IMR-90 (cell line): Measurements from ENCODE around the gene TBC1D22A. TPM values are rescaled to one million over a fixed set of nuclear protein-coding genes. Genes with fewer than 3 reads are reported as not detected.

Experiments
- ATAC-seq: fragments of 200-7000 bp; cut with Tn5 transposase; 2 replicates; pipeline ENCODE4 v1.9.1; 2020; ENCODE audit warnings: low read depth, mild to moderate bottlenecking, moderate library complexity
- BruUV-seq: library from RNA; stranded (reverse); fragments of 400-500 nt; replicated peaks from 2 replicates; lab custom pipeline; 2021; lab: Mats Ljungman, UMichigan
- CTCF ChIA-PET: fragments of 300-600 bp; formaldehyde crosslinking; extraction: SDS; loops from one replicate; lab custom pipeline; 2021; ENCODE audit warnings: antibody characterized with exemption; lab: Yijun Ruan, JAX
- POLR2A ChIA-PET: fragments of 300-600 bp; sonication (Branson Sonifier 250); formaldehyde crosslinking; loops from one replicate; lab custom pipeline; 2022; ENCODE audit warnings: antibody characterized with exemption; ENCODE audit not compliant: unreplicated experiment; lab: Charles Lee
- DNase-seq: peaks from one replicate; pipeline ENCODE4 v3.0.0; 2013
- H2AFZ ChIP-seq: replicated peaks from 2 replicates; pipeline ENCODE3; 2013; ENCODE audit warnings: low read length, mild to moderate bottlenecking; ENCODE audit not compliant: poor library complexity
- H2AK5ac ChIP-seq: 2 replicates; pipeline ENCODE4 v1.6.1; 2013; ENCODE audit warnings: low read depth, low read length, inconsistent platforms
- H2AK9ac ChIP-seq: replicated peaks from 2 replicates; pipeline ENCODE3; 2013; ENCODE audit warnings: mild to moderate bottlenecking, low read depth, low read length, moderate library complexity; ENCODE audit not compliant: poor library complexity
- H2BK120ac ChIP-seq: 2 replicates; pipeline ENCODE4 v1.6.1; 2013; ENCODE audit warnings: low read depth, low read length, inconsistent platforms
- H2BK15ac ChIP-seq: 3 replicates; pipeline ENCODE4 v1.6.1; 2013; ENCODE audit warnings: low read depth, low read length, inconsistent platforms
- H2BK20ac ChIP-seq: 2 replicates; pipeline ENCODE4 v1.6.1; 2013; ENCODE audit warnings: low read depth, mild to moderate bottlenecking, inconsistent platforms, low read length, moderate library complexity
- H2BK5ac ChIP-seq: 2 replicates; pipeline ENCODE4 v1.6.1; 2013; ENCODE audit warnings: mild to moderate bottlenecking, low read depth, low read length, inconsistent platforms; ENCODE audit not compliant: poor library complexity, severe bottlenecking
- H3K14ac ChIP-seq: replicated peaks from 2 replicates; pipeline ENCODE4 v1.6.1; 2013; ENCODE audit warnings: low read depth, low read length, inconsistent platforms
- H3K18ac ChIP-seq: 2 replicates; pipeline ENCODE4 v1.6.1; 2013; ENCODE audit warnings: low read depth, low read length, control low read depth
- H3K23ac ChIP-seq: 2 replicates; pipeline ENCODE4 v1.6.1; 2013; ENCODE audit warnings: low read depth, low read length, inconsistent platforms
- H3K27ac ChIP-seq: 2 replicates; pipeline ENCODE4 v1.5.1; 2013; ENCODE audit warnings: mild to moderate bottlenecking, control low read depth, low read length; ENCODE audit not compliant: insufficient read depth
- H3K27me3 ChIP-seq: 2 replicates; pipeline ENCODE4 v1.6.1; 2013; ENCODE audit warnings: low read length; ENCODE audit not compliant: control insufficient read depth, insufficient read depth
- H3K36me3 ChIP-seq: 2 replicates; pipeline ENCODE4 v1.6.1; 2013; ENCODE audit warnings: low read length, mixed read lengths; ENCODE audit not compliant: control insufficient read depth, insufficient read depth
- H3K4ac ChIP-seq: 2 replicates; pipeline ENCODE4 v1.6.1; 2013; ENCODE audit warnings: low read depth, low read length, inconsistent platforms
- H3K4me1 ChIP-seq: 2 replicates; pipeline ENCODE4 v1.6.1; 2013; ENCODE audit warnings: low read length, mixed read lengths; ENCODE audit not compliant: control insufficient read depth, insufficient read depth
- H3K4me2 ChIP-seq: 2 replicates; pipeline ENCODE4 v1.6.1; 2013; ENCODE audit warnings: low read depth, mild to moderate bottlenecking, control low read depth, low read length, moderate library complexity
- H3K4me3 ChIP-seq: 2 replicates; pipeline ENCODE4 v1.5.1; 2013; ENCODE audit warnings: low read depth, mild to moderate bottlenecking, control low read depth, low read length, moderate library complexity; ENCODE audit not compliant: insufficient read depth
- H3K56ac ChIP-seq: 2 replicates; pipeline ENCODE4 v1.6.1; 2013; ENCODE audit warnings: low read length, inconsistent platforms; ENCODE audit not compliant: insufficient read depth; ENCODE audit errors: extremely low read depth
- H3K79me1 ChIP-seq, 2 experiments: 2 replicates each; pipeline ENCODE4 v1.6.1; 2013; ENCODE audit warnings: low read length in 2 of 2, inconsistent platforms in 1 of 2, low read depth in 1 of 2
- H3K9ac ChIP-seq: 2 replicates; pipeline ENCODE4 v1.6.1; 2013; ENCODE audit warnings: low read depth, low read length, control low read depth
- H3K9me1 ChIP-seq: 2 replicates; pipeline ENCODE4 v1.6.1; 2013; ENCODE audit warnings: low read length, inconsistent platforms; ENCODE audit not compliant: insufficient read depth
- H3K9me3 ChIP-seq: 2 replicates; pipeline ENCODE4 v1.6.1; 2013; ENCODE audit warnings: low read length; ENCODE audit not compliant: control insufficient read depth, insufficient read depth
- H4K20me1 ChIP-seq: 2 replicates; pipeline ENCODE4 v1.6.1; 2013; ENCODE audit warnings: low read length, inconsistent platforms; ENCODE audit not compliant: insufficient read depth
- H4K5ac ChIP-seq: 2 replicates; pipeline ENCODE4 v1.6.1; 2013; ENCODE audit warnings: mild to moderate bottlenecking, low read depth, low read length, control low read depth
- H4K8ac ChIP-seq, 2 experiments: 2 replicates each; pipeline ENCODE4 v1.6.1; 2013; ENCODE audit warnings: low read depth in 2 of 2, low read length in 2 of 2, control low read depth in 1 of 2, inconsistent platforms in 1 of 2
- H4K91ac ChIP-seq: 2 replicates; pipeline ENCODE4 v1.6.1; 2013; ENCODE audit warnings: low read depth, low read length, inconsistent platforms; ENCODE audit not compliant: insufficient read depth
- BHLHE40 ChIP-seq: fragments of 150-350 bp; IDR thresholded peaks from 2 replicates; pipeline ENCODE4 v1.6.1; 2016; ENCODE audit warnings: mild to moderate bottlenecking, low read depth, low read length
- CEBPB ChIP-seq: IDR thresholded peaks from 2 replicates; pipeline ENCODE4 v1.6.1; 2012; ENCODE audit warnings: low read depth, low read length, improper control_type of control experiment
- CHD1 ChIP-seq: IDR thresholded peaks from 2 replicates; pipeline ENCODE4 v1.6.1; 2012; ENCODE audit warnings: low read depth, low read length, improper control_type of control experiment
- FOS ChIP-seq: fragments of 150-350 bp; IDR thresholded peaks from 2 replicates; pipeline ENCODE4 v1.6.1; 2016; ENCODE audit warnings: low read depth, low read length
- MAZ ChIP-seq: IDR thresholded peaks from 2 replicates; pipeline ENCODE4 v1.6.1; 2012; ENCODE audit warnings: low read depth, mild to moderate bottlenecking, low read length, improper control_type of control experiment, moderate library complexity, borderline replicate concordance
- MXI1 ChIP-seq: IDR thresholded peaks from 2 replicates; pipeline ENCODE4 v1.6.1; 2012; ENCODE audit warnings: low read depth, mild to moderate bottlenecking, low read length, moderate library complexity, borderline replicate concordance
- NFE2L2 ChIP-seq: fragments of 150-350 bp; IDR thresholded peaks from 2 replicates; pipeline ENCODE4 v1.6.1; 2016; ENCODE audit warnings: low read depth, mild to moderate bottlenecking, low read length
- RCOR1 ChIP-seq: IDR thresholded peaks from 2 replicates; pipeline ENCODE4 v1.6.1; 2012; ENCODE audit warnings: mild to moderate bottlenecking, low read length, improper control_type of control experiment; ENCODE audit not compliant: insufficient replicate concordance
- SMC3 ChIP-seq: fragments of 150-350 bp; IDR thresholded peaks from 2 replicates; pipeline ENCODE4 v1.6.1; 2016; ENCODE audit warnings: low read depth, mild to moderate bottlenecking, antibody characterized with exemption, low read length, moderate library complexity
- WGBS, 2 experiments: methylation state at CpG; one replicate each; pipeline versions ENCODE4 v1.1.5 to v1.1.7; 2013; ENCODE audit warnings: missing lambda C conversion rate in 2 of 2; ENCODE audit not compliant: insufficient read length in 1 of 2; ENCODE audit errors: extremely low coverage in 2 of 2; 5-methylcytosine and 5-hydroxymethylcytosine counted together
- dilution Hi-C: fragments of 300-500 bp; cut with HindIII; formaldehyde crosslinking; loops from one replicate; pipeline ENCODE4 v1.14.3; 2018; ENCODE audit warnings: low sequenced_read_pairs; ENCODE audit not compliant: unreplicated experiment
- in situ Hi-C: fragments of 300-500 bp; cut with MboI; formaldehyde crosslinking; loops from 3 replicates; pipeline ENCODE4 v1.14.3; 2019; ENCODE audit warnings: low sequenced_read_pairs, inconsistent platforms, mixed read lengths
- intact Hi-C: fragments of 100-400 bp; cut with micrococcal nuclease; formaldehyde crosslinking; loops from 2 replicates; pipeline ENCODE4 v1.10.0; 2022
- polyA plus RNA-seq, 3 experiments: library from polyadenylated mRNA; depleted of rRNA; stranded (reverse); fragments of >200 nt; gene quantifications; 2 replicates each; pipeline ENCODE4 v1.2.3, GENCODE V29; 2012; ENCODE audit warnings: low replicate concordance in 1 of 3
- total RNA-seq: library from RNA; depleted of rRNA; stranded (reverse); fragments of >200 nt; gene quantifications from 2 replicates; pipeline ENCODE4 v1.2.3, GENCODE V29; 2012
- TF ChIP-seq, protein P1 (sequence below): conservative IDR thresholded peaks from 2 replicates; pipeline ENCODE4 v1.5.1; 2012; ENCODE audit warnings: mild to moderate bottlenecking, low read depth, low read length, improper control_type of control experiment

The TBC1D22A gene
- total and polyA plus RNA-seq, 2 of the 4 experiments (the other 2 are of a cell fraction): 9.0 to 16.7 TPM

DNA sequence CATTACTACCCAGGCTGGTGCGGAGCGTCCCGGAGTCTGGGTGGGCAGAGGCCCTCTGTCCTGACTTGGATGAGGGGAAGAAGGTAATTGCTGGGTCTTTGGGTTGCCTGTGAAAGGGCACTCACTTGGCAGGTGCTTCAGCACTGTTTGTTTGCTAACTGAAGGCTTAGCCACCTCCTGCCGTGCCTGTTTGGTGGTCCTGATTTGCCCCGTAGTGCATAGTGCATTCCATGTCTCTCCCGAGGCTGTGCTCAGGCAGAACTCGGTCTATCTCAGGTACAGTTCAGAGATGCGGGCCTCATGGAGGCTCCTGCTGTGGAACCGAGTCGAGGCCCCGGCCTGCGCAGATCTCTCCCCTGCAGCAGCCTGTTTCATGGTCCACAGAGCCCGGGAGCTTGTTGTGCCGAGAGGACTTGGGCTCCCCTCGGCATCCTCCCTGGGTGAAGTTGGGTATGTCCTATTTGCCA, 146.2 kb downstream of the TBC1D22A start:
- Histone ChIP-seq H3K9me3 (no peaks in the 10 kb centered on the region), H3K56ac (no peak overlapping the region), H3K4ac (no peak overlapping the region), H2AFZ (no peak overlapping the region), H3K27ac (no peak overlapping the region), H3K23ac (no peak overlapping the region), H3K4me1 (peaks cover 2% of the 10 kb centered on the region; the same call in 1 of the 2 replicates), H3K9me1 (peaks cover 5% of the 10 kb centered on the region; the same call in 1 of the 2 replicates), H4K8ac (no peak overlapping the region), H3K79me1 (peaks cover 9 to 18% of the 10 kb centered on the region in 2 experiments; a peak in 3 of 4 replicates), H3K4me3 (no peak overlapping the region), H3K4me2 (no peak overlapping the region), H2BK5ac (no peak overlapping the region), H3K14ac (no peak overlapping the region), H3K9ac (no peak overlapping the region), H2AK5ac (no peak overlapping the region), H2AK9ac (no peak overlapping the region), H4K91ac (no peak overlapping the region), H2BK120ac (no peak overlapping the region), H3K18ac (no peak overlapping the region), H4K5ac (no peak overlapping the region), H2BK15ac (no peak overlapping the region), H3K27me3 (no peaks in the 10 kb centered on the region), H2BK20ac (no peak overlapping the region), H4K20me1 (peaks cover 7% of the 10 kb centered on the region), H3K36me3 (peaks cover 9% of the 10 kb centered on the region)
- intact Hi-C loops (no loop called here), in situ Hi-C loops (no loop called here), dilution Hi-C loops (no loop called here)
- TF ChIP-seq, protein P1, sequence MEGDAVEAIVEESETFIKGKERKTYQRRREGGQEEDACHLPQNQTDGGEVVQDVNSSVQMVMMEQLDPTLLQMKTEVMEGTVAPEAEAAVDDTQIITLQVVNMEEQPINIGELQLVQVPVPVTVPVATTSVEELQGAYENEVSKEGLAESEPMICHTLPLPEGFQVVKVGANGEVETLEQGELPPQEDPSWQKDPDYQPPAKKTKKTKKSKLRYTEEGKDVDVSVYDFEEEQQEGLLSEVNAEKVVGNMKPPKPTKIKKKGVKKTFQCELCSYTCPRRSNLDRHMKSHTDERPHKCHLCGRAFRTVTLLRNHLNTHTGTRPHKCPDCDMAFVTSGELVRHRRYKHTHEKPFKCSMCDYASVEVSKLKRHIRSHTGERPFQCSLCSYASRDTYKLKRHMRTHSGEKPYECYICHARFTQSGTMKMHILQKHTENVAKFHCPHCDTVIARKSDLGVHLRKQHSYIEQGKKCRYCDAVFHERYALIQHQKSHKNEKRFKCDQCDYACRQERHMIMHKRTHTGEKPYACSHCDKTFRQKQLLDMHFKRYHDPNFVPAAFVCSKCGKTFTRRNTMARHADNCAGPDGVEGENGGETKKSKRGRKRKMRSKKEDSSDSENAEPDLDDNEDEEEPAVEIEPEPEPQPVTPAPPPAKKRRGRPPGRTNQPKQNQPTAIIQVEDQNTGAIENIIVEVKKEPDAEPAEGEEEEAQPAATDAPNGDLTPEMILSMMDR: no peak
- TF ChIP-seq MAZ (no peak), CHD1 (no peak), NFE2L2 (no peak), MXI1 (no peak), BHLHE40 (no peak), RCOR1 (no peak), SMC3 (no peak), FOS (no peak), CEBPB (no peak)
- ChIA-PET POLR2A (no interaction called here), CTCF (no interaction called here)
- WGBS, 2 experiments: 72% methylated on average over 5 of the region's 15 CpGs; no CpG with 5 or more reads in 1 of the 2 experiments
- BruUV-seq: no TSS peak
- ATAC-seq: no peak
- no peak for DNase-seq
